IPS-15b (cell line): ENCODE results near the gene MAMDC2.
"Not testable (repeated sequence)": the region's sequence is repeated elsewhere in the genome, so short reads cannot be mapped to it uniquely, and the experiment has no call there.

ENCODE experiments used
- H3K27me3 ChIP-seq: one replicate; pipeline ENCODE4 v1.6.1; 2013; ENCODE audit warnings: low read length; ENCODE audit not compliant: control insufficient read depth, insufficient read depth
- H3K36me3 ChIP-seq: one replicate; pipeline ENCODE4 v1.6.1; 2013; ENCODE audit warnings: low read length; ENCODE audit not compliant: control insufficient read depth, insufficient read depth
- H3K4me1 ChIP-seq: one replicate; pipeline ENCODE4 v1.6.1; 2013; ENCODE audit warnings: mild to moderate bottlenecking, low read length; ENCODE audit not compliant: control insufficient read depth, insufficient read depth
- H3K4me3 ChIP-seq: one replicate; pipeline ENCODE4 v1.5.1; 2013; ENCODE audit warnings: low read depth, low read length
- H3K9ac ChIP-seq: one replicate; pipeline ENCODE4 v1.6.1; 2013; ENCODE audit warnings: low read depth, mild to moderate bottlenecking, low read length
- H3K9me3 ChIP-seq: one replicate; pipeline ENCODE4 v1.6.1; 2013; ENCODE audit warnings: mild to moderate bottlenecking, low read length; ENCODE audit not compliant: control insufficient read depth, insufficient read depth

The MAMDC2 gene

DNA sequence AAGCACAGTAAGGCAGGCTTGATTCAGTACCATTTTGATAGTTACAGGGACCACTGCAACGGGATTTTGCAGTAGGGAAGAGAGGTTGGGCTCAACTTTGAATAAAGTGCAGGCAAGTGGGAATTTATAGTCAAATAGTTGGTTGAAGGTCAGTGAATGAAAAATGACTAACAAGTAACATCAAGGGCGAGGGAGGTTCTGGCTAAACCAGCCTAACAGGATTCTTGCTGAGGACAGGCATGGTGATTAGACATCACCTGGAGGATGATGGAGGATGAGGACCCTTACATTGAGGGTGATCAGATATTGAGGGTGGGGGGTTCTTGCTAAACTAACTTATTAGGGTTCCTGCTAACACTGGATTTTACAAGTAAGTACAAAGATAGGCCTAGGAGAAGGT lies 149.1 kb downstream of the MAMDC2 start:
- Histone ChIP-seq H3K36me3 (no peaks in the 10 kb centered on the region), H3K9ac (no peak overlapping the region), H3K27me3 (no peaks in the 10 kb centered on the region)

DNA sequence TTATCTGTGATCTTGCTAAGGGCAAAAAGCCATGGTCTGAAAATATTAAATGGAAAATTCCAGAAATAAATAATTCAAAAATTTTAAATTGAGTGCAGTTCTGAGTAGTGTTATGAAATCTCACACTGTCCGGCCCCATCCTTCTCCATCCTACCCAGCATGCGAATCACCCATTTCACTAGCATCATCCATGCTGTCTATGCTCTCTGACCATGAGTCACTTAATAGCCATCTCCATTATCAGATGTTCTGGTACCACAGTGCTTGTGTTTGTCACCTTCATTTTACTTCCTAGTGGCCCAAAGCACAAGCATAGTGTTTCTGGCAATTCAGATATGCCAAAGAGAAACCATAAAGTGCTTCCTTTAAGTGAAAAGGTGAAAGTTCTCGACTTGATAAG lies 151.8 kb downstream of the MAMDC2 start:
- no peaks in the 10 kb centered on the region for H3K4me1 ChIP-seq
- H3K4me3 ChIP-seq: no peak overlapping the region
- no peaks in the 10 kb centered on the region for H3K27me3 ChIP-seq
- no peaks in the 10 kb centered on the region for H3K9me3 ChIP-seq
- no peaks in the 10 kb centered on the region for H3K36me3 ChIP-seq
- H3K9ac ChIP-seq: no peak overlapping the region

More for the DNA sequence above, 149.1 kb downstream of the MAMDC2 start:
- Histone ChIP-seq H3K4me1 (no peaks in the 10 kb centered on the region), H3K9me3 (no peaks in the 10 kb centered on the region), H3K4me3 (no peak overlapping the region)

DNA sequence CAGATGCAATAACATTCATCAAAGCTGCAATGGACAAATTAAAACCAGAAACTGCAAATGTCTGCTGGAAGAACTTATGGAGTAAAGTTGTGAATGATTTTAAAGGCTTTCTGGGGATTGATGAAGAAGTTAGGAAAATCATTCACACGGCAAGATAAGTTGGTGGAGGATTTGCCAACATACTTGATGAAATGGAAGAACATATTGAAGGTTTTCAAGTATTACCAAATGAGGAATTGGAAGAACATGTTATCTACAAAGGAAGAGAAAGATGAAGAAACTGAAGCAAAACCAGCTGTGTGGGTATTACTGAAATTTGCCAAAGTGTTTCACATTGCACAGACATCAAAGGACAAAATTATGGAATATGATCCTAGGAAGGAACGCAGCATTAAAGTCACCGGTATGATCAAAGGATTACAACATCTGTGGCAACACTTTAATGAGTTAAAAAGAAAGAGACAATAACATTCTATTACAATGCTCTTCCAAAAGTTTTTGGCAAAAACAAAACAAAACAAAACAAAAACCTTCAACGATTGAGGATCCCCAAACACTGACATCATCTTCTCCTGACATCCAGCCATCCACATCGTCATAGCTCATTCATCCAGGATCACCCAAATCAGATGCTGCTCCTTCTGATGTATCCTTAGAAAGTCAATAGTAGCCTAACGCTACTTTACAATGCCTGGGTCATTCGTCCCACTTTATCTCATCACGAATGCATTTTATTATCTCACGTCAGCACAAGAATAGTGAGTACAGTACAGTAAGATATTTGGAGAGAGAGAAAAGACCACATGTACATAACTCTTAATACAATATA lies 153.8 kb downstream of the MAMDC2 start:
- Histone ChIP-seq H3K4me1 (no peaks in the 10 kb centered on the region), H3K9me3 (no peaks in the 10 kb centered on the region), H3K4me3 (no peak overlapping the region), H3K36me3 (no peaks in the 10 kb centered on the region), H3K27me3 (no peaks in the 10 kb centered on the region), H3K9ac (no peak overlapping the region)

DNA sequence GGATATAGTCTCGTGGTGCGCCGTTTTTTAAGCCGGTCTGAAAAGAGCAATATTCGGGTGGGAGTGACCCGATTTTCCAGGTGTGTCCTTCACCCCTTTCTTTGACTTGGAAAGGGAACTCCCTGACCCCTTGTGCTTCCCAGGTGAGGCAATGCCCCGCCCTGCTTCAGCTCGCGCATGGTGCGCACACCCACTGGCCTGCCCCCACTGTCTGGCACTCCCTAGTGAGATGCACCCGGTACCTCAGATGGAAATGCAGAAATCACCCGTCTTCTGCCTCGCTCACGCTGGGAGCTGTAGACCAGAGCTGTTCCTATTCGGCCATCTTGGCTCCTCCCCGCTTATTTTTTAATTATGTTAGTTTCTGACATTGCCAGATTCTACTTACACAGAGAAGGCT lies 161.1 kb downstream of the MAMDC2 start:
- H3K9me3 ChIP-seq, H3K9ac ChIP-seq, H3K4me1 ChIP-seq, H3K27me3 ChIP-seq, H3K36me3 ChIP-seq: not testable (repeated sequence)
- H3K4me3 ChIP-seq: peak overlapping the region; percentile 26

DNA sequence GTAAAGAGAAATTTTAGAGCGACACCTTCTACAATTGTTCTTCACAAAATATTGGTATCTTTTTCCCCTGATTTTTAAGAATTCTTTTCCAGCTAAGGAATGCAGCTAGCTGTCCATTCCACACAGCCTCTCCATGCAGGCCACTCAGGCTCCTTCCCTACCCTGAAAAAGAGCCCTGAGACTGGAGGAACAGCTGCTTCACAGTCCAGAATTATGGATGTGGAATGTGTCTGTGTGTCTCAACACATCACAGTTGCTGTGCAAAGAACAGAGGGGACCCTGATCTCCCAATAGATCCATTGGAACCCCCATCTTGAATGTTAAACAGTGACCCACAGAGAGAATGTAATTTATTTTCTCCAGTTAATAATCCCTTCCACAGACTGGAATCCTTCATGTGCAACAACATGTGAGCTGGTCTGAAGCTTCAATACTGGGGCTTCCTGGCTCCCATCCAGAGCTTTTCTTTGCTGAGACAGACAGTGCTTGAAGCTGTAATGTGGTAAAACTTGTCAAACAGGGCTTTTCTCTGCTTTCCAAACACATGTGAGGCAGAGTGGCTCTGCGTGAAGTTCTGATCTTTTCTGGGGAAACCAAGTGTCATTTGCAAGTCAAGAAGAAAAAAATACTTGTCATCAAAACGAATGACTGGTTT lies 161.8 kb downstream of the MAMDC2 start:
- Histone ChIP-seq H3K27me3 (no peaks in the 10 kb centered on the region), H3K36me3 (no peaks in the 10 kb centered on the region), H3K4me1 (no peaks in the 10 kb centered on the region), H3K9me3 (no peaks in the 10 kb centered on the region), H3K4me3 (no peak overlapping the region), H3K9ac (no peak overlapping the region)

DNA sequence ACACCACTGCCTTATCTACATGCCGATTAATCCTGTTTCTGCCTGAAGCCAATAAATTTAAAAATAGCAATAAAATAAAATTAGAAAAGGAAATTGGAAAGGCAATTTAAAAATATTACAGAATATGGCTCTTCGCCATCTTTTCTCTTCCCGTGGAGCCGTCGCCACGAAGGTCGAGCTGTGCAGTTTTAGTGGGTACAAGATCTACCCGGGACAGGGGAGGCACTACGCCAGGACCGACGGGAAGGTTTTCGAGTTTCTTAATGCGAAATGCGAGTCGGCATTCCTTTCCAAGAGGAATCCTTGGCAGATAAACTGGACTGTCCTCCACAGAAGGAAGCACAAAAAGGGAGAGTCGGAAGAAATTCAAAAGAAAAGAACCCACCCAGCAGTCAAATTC lies 173.4 kb downstream of the MAMDC2 start:
- H3K4me3 ChIP-seq: no peak overlapping the region
- H3K27me3 ChIP-seq: no peaks in the 10 kb centered on the region
- H3K4me1 ChIP-seq: no peaks in the 10 kb centered on the region
- H3K9ac ChIP-seq: no peak overlapping the region
- H3K9me3 ChIP-seq: peaks cover 10% of the 10 kb centered on the region
- no peaks in the 10 kb centered on the region for H3K36me3 ChIP-seq

DNA sequence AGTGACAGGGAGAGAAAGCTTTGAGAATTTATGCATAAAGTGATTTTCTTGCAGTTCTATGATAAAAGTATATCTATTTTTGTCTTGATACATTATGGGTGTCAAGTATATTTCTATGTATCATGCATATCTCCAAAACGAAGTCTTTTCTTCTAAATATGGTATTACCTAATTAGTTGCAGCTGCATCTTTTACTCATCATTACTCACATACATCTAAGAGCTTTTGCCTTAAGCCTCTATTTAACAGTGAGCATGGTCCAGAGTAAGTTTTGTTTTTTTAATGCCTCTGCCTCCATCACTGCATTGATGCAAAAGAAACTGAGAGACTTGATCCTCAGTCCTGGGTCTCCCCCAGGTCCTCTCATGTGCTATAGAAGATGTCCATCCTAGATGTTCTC lies 175.1 kb downstream of the MAMDC2 start:
- H3K9me3 ChIP-seq: no peaks in the 10 kb centered on the region
- no peak overlapping the region for H3K9ac ChIP-seq
- no peak overlapping the region for H3K4me3 ChIP-seq
- H3K4me1 ChIP-seq: no peaks in the 10 kb centered on the region
- no peaks in the 10 kb centered on the region for H3K36me3 ChIP-seq
- H3K27me3 ChIP-seq: no peaks in the 10 kb centered on the region

DNA sequence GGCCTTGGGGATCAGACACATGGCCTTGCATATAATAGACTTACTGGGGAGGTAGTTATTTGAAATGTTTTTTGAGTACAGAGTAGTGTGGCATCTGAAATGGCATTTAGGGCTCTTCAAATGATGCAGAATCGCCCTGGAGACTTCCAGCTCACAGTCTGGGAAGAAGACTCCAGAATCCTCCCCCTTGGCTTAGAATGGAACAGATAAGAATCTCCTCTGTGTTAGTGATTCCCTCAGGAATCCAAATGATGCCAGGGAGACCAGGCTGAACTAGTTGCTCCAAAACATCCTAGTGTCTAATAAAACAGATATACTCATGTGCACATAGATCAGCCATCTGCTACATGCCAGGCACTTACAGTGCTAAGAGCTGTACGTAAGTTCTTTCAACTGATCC lies 176.6 kb downstream of the MAMDC2 start:
- H3K9ac ChIP-seq: no peak overlapping the region
- no peak overlapping the region for H3K4me3 ChIP-seq
- H3K27me3 ChIP-seq: no peaks in the 10 kb centered on the region
- H3K9me3 ChIP-seq: no peaks in the 10 kb centered on the region
- H3K4me1 ChIP-seq: no peaks in the 10 kb centered on the region
- no peaks in the 10 kb centered on the region for H3K36me3 ChIP-seq

DNA sequence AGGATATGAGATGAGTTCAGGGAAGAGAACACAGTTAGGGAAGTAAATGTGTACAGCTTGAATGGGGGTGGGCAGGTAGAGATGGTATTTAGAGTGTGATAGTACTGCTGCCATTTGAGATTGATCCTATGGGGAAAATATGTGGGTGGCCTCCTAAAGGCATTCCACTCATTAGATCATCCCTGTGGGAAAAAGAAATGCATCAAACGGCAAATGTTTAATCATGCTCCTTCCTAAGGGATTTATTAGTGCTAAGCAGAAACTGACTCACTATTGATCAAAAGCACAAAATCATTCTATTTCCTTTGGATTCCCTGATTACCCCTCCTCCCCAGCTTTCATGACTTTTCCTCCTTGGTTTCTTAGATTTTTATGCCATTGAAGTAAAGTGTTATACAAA lies 178.7 kb downstream of the MAMDC2 start:
- Histone ChIP-seq H3K4me1 (no peaks in the 10 kb centered on the region), H3K9me3 (no peaks in the 10 kb centered on the region), H3K27me3 (no peaks in the 10 kb centered on the region), H3K36me3 (no peaks in the 10 kb centered on the region), H3K9ac (no peak overlapping the region), H3K4me3 (no peak overlapping the region)

DNA sequence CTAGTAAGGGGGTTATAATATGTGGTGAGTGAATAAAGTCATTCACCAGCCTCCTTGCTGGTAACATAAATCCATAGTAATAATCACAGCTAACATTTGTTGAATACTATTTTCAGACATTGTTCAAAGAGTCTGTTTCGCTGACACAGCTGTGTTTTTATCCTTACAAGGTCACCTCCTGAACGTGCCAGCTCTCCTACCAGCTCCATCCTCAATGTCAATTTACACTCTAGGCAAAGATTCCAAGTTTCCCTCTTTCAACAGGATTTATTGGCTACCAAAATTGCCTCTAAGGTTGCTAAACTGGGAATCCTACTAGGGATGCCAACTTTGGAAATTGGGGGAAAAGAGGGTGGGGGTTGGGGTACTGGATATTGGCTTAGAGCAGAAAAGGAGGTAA lies 184.5 kb downstream of the MAMDC2 start:
- no peak overlapping the region for H3K9ac ChIP-seq
- no peaks in the 10 kb centered on the region for H3K9me3 ChIP-seq
- no peak overlapping the region for H3K4me3 ChIP-seq
- H3K27me3 ChIP-seq: no peaks in the 10 kb centered on the region
- no peaks in the 10 kb centered on the region for H3K4me1 ChIP-seq
- H3K36me3 ChIP-seq: no peaks in the 10 kb centered on the region

DNA sequence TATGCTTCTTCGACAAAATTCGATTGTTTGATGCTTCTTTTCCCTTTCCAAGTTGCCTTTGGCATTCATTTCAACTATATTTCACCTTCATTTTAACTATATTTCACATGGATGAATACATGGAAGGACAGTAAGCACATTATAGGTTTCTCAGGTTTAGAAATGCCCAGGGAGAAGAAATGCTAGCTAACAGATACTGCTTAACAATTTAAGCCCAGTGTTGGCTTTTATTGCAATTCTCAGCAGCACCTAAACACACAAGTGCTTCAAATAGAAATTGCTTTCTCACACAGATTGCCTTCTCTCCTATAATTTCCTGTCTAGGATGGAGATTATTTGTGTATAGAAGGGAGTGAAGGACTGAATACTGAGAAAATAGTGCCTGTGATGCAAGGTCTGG lies 185.0 kb downstream of the MAMDC2 start:
- H3K4me1 ChIP-seq: no peaks in the 10 kb centered on the region
- no peaks in the 10 kb centered on the region for H3K9me3 ChIP-seq
- peak overlapping the region; percentile 4 for H3K9ac ChIP-seq
- H3K36me3 ChIP-seq: no peaks in the 10 kb centered on the region
- H3K4me3 ChIP-seq: no peak overlapping the region
- no peaks in the 10 kb centered on the region for H3K27me3 ChIP-seq

DNA sequence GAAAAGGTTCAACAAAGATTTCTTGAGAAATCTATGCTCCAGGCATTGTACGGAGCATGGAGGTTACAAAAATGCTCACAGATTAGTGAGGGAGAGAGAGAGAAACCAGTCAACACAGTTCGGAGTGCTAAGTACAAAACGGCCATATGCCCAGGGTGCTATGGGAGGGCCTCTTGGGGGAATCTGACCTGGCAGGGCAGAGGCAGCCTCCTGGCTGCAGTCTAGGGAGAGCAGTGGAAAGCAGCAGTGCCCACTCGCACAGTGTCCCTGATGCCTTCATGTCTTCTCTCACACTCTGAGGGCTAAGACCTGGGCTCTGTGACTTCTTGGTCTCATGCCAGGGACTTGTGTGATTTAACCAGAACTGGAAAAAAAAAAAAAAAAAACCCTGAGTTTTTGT lies 185.4 kb downstream of the MAMDC2 start:
- Histone ChIP-seq H3K36me3 (no peaks in the 10 kb centered on the region), H3K9ac (peak overlapping the region; percentile 4), H3K9me3 (no peaks in the 10 kb centered on the region), H3K27me3 (no peaks in the 10 kb centered on the region), H3K4me1 (no peaks in the 10 kb centered on the region), H3K4me3 (no peak overlapping the region)
